Measurements from ENCODE around the gene CHIC2.

DNA sequence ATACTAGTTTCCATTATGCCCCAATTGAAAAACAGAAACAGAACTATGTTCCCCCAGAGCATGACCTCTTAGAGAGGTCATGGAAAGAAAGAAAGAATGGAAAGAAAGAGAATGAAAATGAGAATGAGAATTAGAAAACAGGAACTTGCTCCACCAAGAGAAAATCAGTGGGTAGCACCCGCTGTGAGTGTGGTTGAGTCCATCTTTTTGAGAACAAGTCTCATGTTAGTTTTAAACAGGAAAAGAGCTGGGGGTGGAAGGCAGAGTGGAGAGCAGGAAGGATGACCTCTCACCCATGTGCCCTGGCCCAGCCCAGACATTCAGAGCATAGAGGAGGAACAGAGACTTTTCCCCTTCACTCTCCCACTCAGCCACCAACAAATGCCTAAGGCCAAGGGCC lies 40.5 kb upstream of the CHIC2 start:
- TF ChIP-seq, protein P1, sequence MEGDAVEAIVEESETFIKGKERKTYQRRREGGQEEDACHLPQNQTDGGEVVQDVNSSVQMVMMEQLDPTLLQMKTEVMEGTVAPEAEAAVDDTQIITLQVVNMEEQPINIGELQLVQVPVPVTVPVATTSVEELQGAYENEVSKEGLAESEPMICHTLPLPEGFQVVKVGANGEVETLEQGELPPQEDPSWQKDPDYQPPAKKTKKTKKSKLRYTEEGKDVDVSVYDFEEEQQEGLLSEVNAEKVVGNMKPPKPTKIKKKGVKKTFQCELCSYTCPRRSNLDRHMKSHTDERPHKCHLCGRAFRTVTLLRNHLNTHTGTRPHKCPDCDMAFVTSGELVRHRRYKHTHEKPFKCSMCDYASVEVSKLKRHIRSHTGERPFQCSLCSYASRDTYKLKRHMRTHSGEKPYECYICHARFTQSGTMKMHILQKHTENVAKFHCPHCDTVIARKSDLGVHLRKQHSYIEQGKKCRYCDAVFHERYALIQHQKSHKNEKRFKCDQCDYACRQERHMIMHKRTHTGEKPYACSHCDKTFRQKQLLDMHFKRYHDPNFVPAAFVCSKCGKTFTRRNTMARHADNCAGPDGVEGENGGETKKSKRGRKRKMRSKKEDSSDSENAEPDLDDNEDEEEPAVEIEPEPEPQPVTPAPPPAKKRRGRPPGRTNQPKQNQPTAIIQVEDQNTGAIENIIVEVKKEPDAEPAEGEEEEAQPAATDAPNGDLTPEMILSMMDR (conservative IDR thresholded peaks at IDR 0.05 in 1 of 2, IDR thresholded peaks at IDR 0.05 in 1 of 2; ENCODE audit: extremely low read depth in 1 of 2, insufficient read depth in 1 of 2, low read depth in 1 of 2, low read length in 2 of 2): no peak
- no peak for TF ChIP-seq EZH2 (IDR thresholded peaks at IDR 0.05; ENCODE audit: borderline replicate concordance, low read length)

Measured in mammary epithelial cell (primary cell).